ENCODE results near the gene HECW1. TPM values are rescaled to one million over a fixed set of nuclear protein-coding genes. Genes with fewer than 3 reads are reported as not detected.
A peak's percentile ranks its signal among the peaks of the same experiment; 100 is the strongest.

HECW1 gene
- total and polyA plus RNA-seq, 2 of the 13 experiments (the other 11 are each of a cell fraction or from before 2014, with no cell fraction given) = not detected

DNA sequence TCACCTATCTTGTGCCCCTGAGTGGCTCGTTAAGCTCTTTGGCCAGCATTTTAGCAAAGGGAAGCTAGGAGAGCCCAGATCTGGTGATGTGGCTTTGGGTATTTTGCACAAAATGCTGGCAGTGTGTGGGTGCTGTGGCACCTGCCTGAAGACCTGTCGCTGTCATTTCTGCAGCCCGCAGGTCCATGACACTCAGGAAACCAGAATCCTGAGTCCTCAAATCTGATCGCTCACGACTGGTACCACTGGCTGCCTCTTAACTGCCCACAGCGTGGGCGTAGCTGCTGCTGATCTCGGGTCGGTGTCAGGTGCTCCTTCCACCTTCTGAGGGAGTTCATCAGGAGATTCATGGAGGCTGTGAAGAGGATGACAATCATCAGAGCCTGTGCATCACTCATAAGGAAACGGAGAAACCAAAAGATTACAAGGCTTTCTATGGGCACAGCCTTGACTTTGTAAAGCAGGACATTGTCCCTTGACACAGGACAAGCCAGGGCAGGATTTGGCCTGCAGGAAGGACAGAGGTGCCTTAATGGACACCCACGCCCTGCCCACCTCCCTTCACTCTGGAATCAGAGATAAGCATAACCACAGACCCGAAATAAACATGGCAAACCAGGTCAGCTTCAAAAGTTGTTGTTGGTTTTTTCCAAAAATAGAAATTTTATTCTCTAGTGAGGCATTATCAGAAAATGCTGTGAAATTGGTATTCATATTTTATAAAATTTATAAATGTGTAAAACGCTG, 399.5 kb downstream of the HECW1 start:
- CTCF ChIA-PET (ENCODE audit: low intra/inter-chr PET ratio, low total read pairs) = interaction anchor here (1.6 kb wide), 1 partner anchor 55 kb away, joined by 11 read pairs; no protein-coding TSS in a partner anchor
- H4K20me1 ChIP-seq (ENCODE audit: insufficient read depth, low read length) = no peaks in the 10 kb centered on the region

More for the DNA sequence above, 399.5 kb downstream of the HECW1 start:
- Histone ChIP-seq H3K4me2 (ENCODE audit: low read depth, low read length) (peak overlapping the region; percentile 56; the same call in 1 of the 2 replicates), H3K4me3 (replicated peaks in 1 of 3; ENCODE audit: insufficient read depth in 1 of 3, low read depth in 2 of 3, low read length in 3 of 3) (no peak overlapping the region), H3K27me3 (ENCODE audit: control insufficient read depth in 1 of 2, insufficient read depth in 2 of 2, low read length in 2 of 2) (no peaks in the 10 kb centered on the region), H2AFZ (ENCODE audit: low read length) (no peak overlapping the region), H3K36me3 (replicated peaks in 1 of 2; ENCODE audit: control insufficient read depth in 1 of 2, insufficient read depth in 2 of 2, low read length in 2 of 2) (no peaks in the 10 kb centered on the region), H3K27ac (ENCODE audit: extremely low read length, insufficient read depth, low read length) (no peak overlapping the region), H3K9me3 (ENCODE audit: low read length) (no peaks in the 10 kb centered on the region), H3K79me2 (ENCODE audit: insufficient read depth, low read length) (no peaks in the 10 kb centered on the region), H3K9ac (ENCODE audit: insufficient read depth, low read depth, low read length) (no peak overlapping the region), H3K4me1 (ENCODE audit: insufficient read depth, low read length) (peaks cover 30% of the 10 kb centered on the region)
- in situ Hi-C loops (cut with HindIII; ENCODE audit: extremely low pct_ligation_motif_present, low pct_unique_long_range_greater_than_20kb) = no loop called here
- intact Hi-C loops (cut with micrococcal nuclease; ENCODE audit: unreplicated experiment) = loop anchor here (1.0 to 5.0 kb wide), 2 partner anchors 56 to 70 kb away; partner anchors contain the start of gene STK17A
- ATAC-seq (no peak), DNase-seq (ENCODE audit: low spot score) (no peak), FAIRE-seq (no peak)
- TF ChIP-seq SNAPC2 (CRISPR knock-in tag; IDR thresholded peaks at IDR 0.05) (no peak), GPN1 (CRISPR knock-in tag; IDR thresholded peaks at IDR 0.05; ENCODE audit: borderline replicate concordance) (no peak), ZNF280D (CRISPR knock-in tag; IDR thresholded peaks at IDR 0.05) (no peak), SMAD9 (CRISPR knock-in tag; IDR thresholded peaks at IDR 0.05) (no peak)
- TF ChIP-seq, protein P1, sequence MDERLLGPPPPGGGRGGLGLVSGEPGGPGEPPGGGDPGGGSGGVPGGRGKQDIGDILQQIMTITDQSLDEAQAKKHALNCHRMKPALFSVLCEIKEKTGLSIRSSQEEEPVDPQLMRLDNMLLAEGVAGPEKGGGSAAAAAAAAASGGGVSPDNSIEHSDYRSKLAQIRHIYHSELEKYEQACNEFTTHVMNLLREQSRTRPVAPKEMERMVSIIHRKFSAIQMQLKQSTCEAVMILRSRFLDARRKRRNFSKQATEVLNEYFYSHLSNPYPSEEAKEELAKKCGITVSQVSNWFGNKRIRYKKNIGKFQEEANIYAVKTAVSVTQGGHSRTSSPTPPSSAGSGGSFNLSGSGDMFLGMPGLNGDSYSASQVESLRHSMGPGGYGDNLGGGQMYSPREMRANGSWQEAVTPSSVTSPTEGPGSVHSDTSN (CRISPR knock-in tag; IDR thresholded peaks at IDR 0.05) = no peak
- 71% methylated on average over 7 of the region's 13 CpGs for WGBS (ENCODE audit: low lambda C conversion rate)
- no TSS peak for BruUV-seq (replicated peaks)
- POLR2A ChIA-PET = interaction anchor here (0.6 kb wide), 1 partner anchor 71 kb away, joined by 3 read pairs; the partner anchor contains the start of gene STK17A

Data from HepG2 (cell line).